ENCODE data around the gene CXCL12. TPM values are rescaled to one million over a fixed set of nuclear protein-coding genes. Genes with fewer than 3 reads are reported as not detected.

CXCL12 gene
- total RNA-seq, 1 donor from 2014 or later = 153 TPM

- Mint-ChIP-seq H3K27ac (ENCODE audit: unreplicated experiment) (no peak overlapping the region), H3K27me3 (ENCODE audit: unreplicated experiment) (peaks cover 17% of the 10 kb centered on the region)
- peak; percentile 67 for DNase-seq (ENCODE audit: extremely low spot score, unreplicated experiment)
Observed at GRCh38 chr10:44334621-44335184, 50.2 kb downstream of the CXCL12 start.

GRCh38 chr10:44334091-44334490 is 50.8 kb downstream of the CXCL12 start:
- peaks cover 20% of the 10 kb centered on the region for H3K4me1 Mint-ChIP-seq (ENCODE audit: unreplicated experiment)
- H3K9me3 Mint-ChIP-seq (ENCODE audit: unreplicated experiment) = no peaks in the 10 kb centered on the region
- peaks cover 20% of the 10 kb centered on the region for H3K27me3 Mint-ChIP-seq (ENCODE audit: unreplicated experiment)
- H3K36me3 Mint-ChIP-seq (ENCODE audit: unreplicated experiment) = no peaks in the 10 kb centered on the region
- no peak overlapping the region for H3K27ac Mint-ChIP-seq (ENCODE audit: unreplicated experiment)
- H3K4me3 Mint-ChIP-seq (ENCODE audit: unreplicated experiment) = no peak overlapping the region
- TF ChIP-seq CTCF (IDR thresholded peaks at IDR 0.05) = no peak
- peak; percentile 60 for DNase-seq (ENCODE audit: extremely low spot score, unreplicated experiment)

More at GRCh38 chr10:44334621-44335184, 50.2 kb downstream of the CXCL12 start:
- no peak overlapping the region for H3K4me3 Mint-ChIP-seq (ENCODE audit: unreplicated experiment)
- no peaks in the 10 kb centered on the region for H3K9me3 Mint-ChIP-seq (ENCODE audit: unreplicated experiment)
- no peaks in the 10 kb centered on the region for H3K36me3 Mint-ChIP-seq (ENCODE audit: unreplicated experiment)
- H3K4me1 Mint-ChIP-seq (ENCODE audit: unreplicated experiment) = peaks cover 20% of the 10 kb centered on the region
- no peak for TF ChIP-seq CTCF (IDR thresholded peaks at IDR 0.05)

- Mint-ChIP-seq H3K4me3 (ENCODE audit: unreplicated experiment) (no peak overlapping the region), H3K27me3 (ENCODE audit: unreplicated experiment) (peaks cover 23% of the 10 kb centered on the region), H3K36me3 (ENCODE audit: unreplicated experiment) (no peaks in the 10 kb centered on the region), H3K4me1 (ENCODE audit: unreplicated experiment) (peaks cover 20% of the 10 kb centered on the region), H3K9me3 (ENCODE audit: unreplicated experiment) (no peaks in the 10 kb centered on the region), H3K27ac (ENCODE audit: unreplicated experiment) (no peak overlapping the region)
- TF ChIP-seq CTCF (IDR thresholded peaks at IDR 0.05) = no peak
- DNase-seq (ENCODE audit: extremely low spot score, unreplicated experiment) = peak; percentile 71
Observed at GRCh38 chr10:44333511-44333910, 51.4 kb downstream of the CXCL12 start.

GRCh38 chr10:44332465-44332864 is 52.4 kb downstream of the CXCL12 start:
- no peak for TF ChIP-seq CTCF (IDR thresholded peaks at IDR 0.05)
- DNase-seq (ENCODE audit: extremely low spot score, unreplicated experiment) = peak; percentile 60
- Mint-ChIP-seq H3K27me3 (ENCODE audit: unreplicated experiment) (peaks cover 32% of the 10 kb centered on the region), H3K4me3 (ENCODE audit: unreplicated experiment) (no peak overlapping the region), H3K27ac (ENCODE audit: unreplicated experiment) (no peak overlapping the region), H3K9me3 (ENCODE audit: unreplicated experiment) (peaks cover 4% of the 10 kb centered on the region), H3K4me1 (ENCODE audit: unreplicated experiment) (peaks cover 20% of the 10 kb centered on the region), H3K36me3 (ENCODE audit: unreplicated experiment) (no peaks in the 10 kb centered on the region)

GRCh38 chr10:44330431-44330830 is 54.5 kb downstream of the CXCL12 start:
- peaks cover 50% of the 10 kb centered on the region for H3K27me3 Mint-ChIP-seq (ENCODE audit: unreplicated experiment)
- peaks cover 19% of the 10 kb centered on the region for H3K4me1 Mint-ChIP-seq (ENCODE audit: unreplicated experiment)

More at GRCh38 chr10:44330431-44330830, 54.5 kb downstream of the CXCL12 start:
- TF ChIP-seq CTCF (IDR thresholded peaks at IDR 0.05) = no peak
- Mint-ChIP-seq H3K9me3 (ENCODE audit: unreplicated experiment) (peaks cover 4% of the 10 kb centered on the region), H3K27ac (ENCODE audit: unreplicated experiment) (no peak overlapping the region), H3K36me3 (ENCODE audit: unreplicated experiment) (no peaks in the 10 kb centered on the region), H3K4me3 (ENCODE audit: unreplicated experiment) (no peak overlapping the region)
- no peak for DNase-seq (ENCODE audit: extremely low spot score, unreplicated experiment)
